Ascending aorta (tissue), 2 donors: ENCODE results near the gene CDH13. TPM values are rescaled to one million over a fixed set of nuclear protein-coding genes. Genes with fewer than 3 reads are reported as not detected.
A peak's percentile ranks its signal among the peaks of the same experiment; 100 is the strongest.

Experiments
- DNase-seq, 2 donors: peaks; one replicate each; pipeline ENCODE4 v3.0.0-alpha.2; 2019; ENCODE audit warnings: low spot score in 2 of 2
- H3K27ac ChIP-seq, 2 donors: fragments of 200-600 bp; sonication (generic); one replicate each; pipeline ENCODE4 v1.5.1; 2016 to 2017; ENCODE audit warnings: mild to moderate bottlenecking in 1 of 2
- H3K27me3 ChIP-seq: fragments of 200-600 bp; sonication (generic); one replicate; pipeline ENCODE4 v1.5.1; 2017
- H3K36me3 ChIP-seq, 2 donors: fragments of 200-600 bp; sonication (generic); one replicate each; pipeline ENCODE4 v1.5.1; 2016
- H3K4me1 ChIP-seq, 2 donors: fragments of 200-600 bp; sonication (generic); one replicate each; pipeline ENCODE4 v1.5.1; 2016 to 2017; ENCODE audit warnings: mild to moderate bottlenecking in 1 of 2
- H3K4me3 ChIP-seq, 2 donors: fragments of 200-600 bp; sonication (generic); one replicate each; pipeline ENCODE4 v1.5.1; 2016 to 2017; ENCODE audit warnings: mild to moderate bottlenecking in 1 of 2
- H3K9me3 ChIP-seq, 2 donors: fragments of 200-600 bp; sonication (generic); one replicate each; pipeline ENCODE4 v1.5.1; 2016
- CTCF ChIP-seq, 3 experiments: fragments of 200-600 bp in 2 of 3; fragments of 450-650 bp in 1 of 3; sonication (generic) in 2 of 3; IDR thresholded peaks; one replicate each; pipeline ENCODE4 v1.5.1; 2016 to 2019; ENCODE audit warnings: antibody characterized with exemption in 3 of 3, mild to moderate bottlenecking in 1 of 3, moderate library complexity in 1 of 3
- intact Hi-C: fragments of 100-400 bp; cut with DNase I; formaldehyde crosslinking; loops from one replicate; pipeline ENCODE4 v1.15.1; 2023
- total RNA-seq: library from RNA; depleted of rRNA; stranded (reverse); fragments of >200 nt; gene quantifications from one replicate; pipeline ENCODE4 v1.1.0, GENCODE V29; 2016

CDH13 gene
- total RNA-seq, 1 donor from 2014 or later: 160 TPM

DNA sequence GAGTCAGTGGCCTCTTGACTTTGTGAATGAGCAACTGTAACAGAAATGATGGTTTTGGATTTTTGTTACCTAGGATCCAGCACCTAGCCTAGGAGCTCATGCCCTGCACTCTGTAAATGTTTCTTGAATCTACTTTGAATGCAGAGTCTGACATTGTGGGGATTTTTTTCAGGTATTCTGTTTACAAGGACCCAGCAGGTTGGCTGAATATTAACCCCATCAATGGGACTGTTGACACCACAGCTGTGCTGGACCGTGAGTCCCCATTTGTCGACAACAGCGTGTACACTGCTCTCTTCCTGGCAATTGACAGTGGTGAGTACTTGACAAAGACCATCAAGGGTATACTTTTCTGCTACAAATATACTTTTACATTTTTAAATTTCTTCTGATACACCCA is 1121.2 kb downstream of the CDH13 start:
- H3K4me1 ChIP-seq: no peaks in the 10 kb centered on the region
- no peaks in the 10 kb centered on the region for H3K9me3 ChIP-seq
- no peaks in the 10 kb centered on the region for H3K27me3 ChIP-seq
- TF ChIP-seq CTCF (IDR thresholded peaks at IDR 0.05): no peak
- intact Hi-C loops: no loop called here
- H3K4me3 ChIP-seq: no peak overlapping the region
- peak in 1 of 2 donors; percentile 3 for DNase-seq
- peaks cover 3 to 15% of the 10 kb centered on the region in 2 donors for H3K36me3 ChIP-seq
- no peak overlapping the region for H3K27ac ChIP-seq

DNA sequence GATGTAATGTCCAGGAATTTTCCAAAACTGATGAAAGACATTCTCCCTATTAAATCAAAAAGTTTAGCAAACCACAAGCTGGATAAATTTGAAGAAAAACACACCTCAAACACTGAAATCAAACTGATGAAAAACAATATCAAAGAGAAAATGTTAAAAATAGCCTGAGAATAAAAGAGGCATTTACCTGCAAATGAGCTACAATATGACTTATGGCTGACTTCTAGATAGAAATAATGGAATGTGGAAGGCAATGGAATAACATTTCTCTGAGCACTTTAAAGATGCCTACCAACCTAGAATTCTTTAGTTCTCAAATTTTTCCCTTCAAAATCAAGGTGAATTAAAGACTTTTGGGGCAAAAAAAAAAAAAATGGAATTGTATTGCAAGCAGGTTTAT is 1128.6 kb downstream of the CDH13 start:
- H3K27me3 ChIP-seq: no peaks in the 10 kb centered on the region
- no peak overlapping the region for H3K4me3 ChIP-seq
- peaks cover 0 to 5% of the 10 kb centered on the region in 2 donors for H3K36me3 ChIP-seq
- no peak for DNase-seq
- intact Hi-C loops: no loop called here
- H3K9me3 ChIP-seq: peaks cover 0 to 10% of the 10 kb centered on the region in 2 donors
- H3K27ac ChIP-seq: no peak overlapping the region
- no peak for TF ChIP-seq CTCF (IDR thresholded peaks at IDR 0.05)
- H3K4me1 ChIP-seq: no peaks in the 10 kb centered on the region

DNA sequence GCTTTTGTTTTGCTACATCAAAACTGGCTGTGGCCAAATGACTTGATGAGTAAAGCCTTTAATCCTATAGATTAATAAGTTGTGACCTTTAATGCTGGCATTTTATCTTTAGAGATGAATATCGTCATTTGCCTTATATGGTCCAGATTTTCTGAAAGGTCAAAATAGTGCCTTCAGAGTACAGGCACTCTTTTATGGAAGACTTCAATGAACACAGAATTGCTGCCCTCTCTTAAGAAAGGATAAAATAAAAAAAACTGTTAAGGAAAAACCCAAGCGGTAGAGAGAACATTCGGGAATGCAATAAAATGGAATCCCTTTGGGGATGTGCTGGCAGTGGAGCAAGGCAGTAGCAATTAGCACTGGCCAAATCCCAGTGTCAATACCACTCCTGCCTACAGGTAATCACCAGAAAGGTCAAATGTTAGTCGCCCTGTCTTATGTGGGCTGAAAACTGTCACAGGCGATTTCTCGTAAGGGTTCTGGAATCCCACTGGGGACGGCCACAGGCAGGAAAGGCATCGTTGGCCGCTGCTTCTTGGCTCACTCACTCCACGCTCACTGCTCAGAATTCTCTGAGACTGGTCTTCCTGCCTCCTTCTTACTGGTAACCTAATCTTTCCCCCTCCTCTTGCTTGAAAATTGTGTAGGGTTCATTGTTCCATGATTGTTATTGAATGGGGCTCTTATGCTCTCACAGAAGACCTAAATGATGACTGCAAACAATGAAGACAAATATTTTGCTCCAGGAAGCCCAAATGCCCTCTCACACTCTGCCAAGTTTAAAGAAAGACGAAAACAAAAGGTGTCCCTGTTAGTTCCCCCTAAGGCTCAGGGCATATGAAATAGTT is 1135.6 kb downstream of the CDH13 start:
- no peaks in the 10 kb centered on the region for H3K36me3 ChIP-seq
- H3K4me3 ChIP-seq: no peak overlapping the region
- H3K27me3 ChIP-seq: no peaks in the 10 kb centered on the region
- no peak for TF ChIP-seq CTCF (IDR thresholded peaks at IDR 0.05)
- DNase-seq: no peak
- H3K27ac ChIP-seq: no peak overlapping the region
- intact Hi-C loops: no loop called here
- H3K4me1 ChIP-seq: no peaks in the 10 kb centered on the region
- H3K9me3 ChIP-seq: no peaks in the 10 kb centered on the region

- Histone ChIP-seq H3K36me3 (no peaks in the 10 kb centered on the region), H3K27ac (no peak overlapping the region), H3K27me3 (no peaks in the 10 kb centered on the region), H3K4me1 (no peaks in the 10 kb centered on the region), H3K9me3 (no peaks in the 10 kb centered on the region), H3K4me3 (no peak overlapping the region)
- no peak for DNase-seq
- intact Hi-C loops: no loop called here
- TF ChIP-seq CTCF (IDR thresholded peaks at IDR 0.05): no peak
Measured at GRCh38 chr16:83762992-83763358, 1136.2 kb downstream of the CDH13 start.

DNA sequence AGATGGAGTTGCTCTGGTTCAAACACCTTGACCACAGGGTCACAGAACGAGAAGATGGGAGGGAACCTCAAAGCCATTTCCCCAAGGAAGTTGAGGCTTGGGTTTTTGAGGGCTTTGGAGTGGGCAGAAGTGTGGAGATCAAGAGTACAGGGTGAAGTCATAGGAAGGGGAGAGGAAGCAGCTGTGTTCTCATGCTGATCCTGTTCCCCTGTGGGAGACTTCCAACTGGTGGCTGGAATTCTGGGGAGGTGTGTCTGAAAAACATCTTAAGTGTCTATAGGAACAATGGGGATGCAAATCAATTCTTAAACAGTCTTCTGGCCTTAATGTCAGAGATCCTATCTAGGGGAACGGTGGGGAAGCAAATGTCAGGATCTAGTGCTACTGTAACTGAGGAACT is 1142.2 kb downstream of the CDH13 start:
- no peak overlapping the region for H3K4me3 ChIP-seq
- no peaks in the 10 kb centered on the region for H3K27me3 ChIP-seq
- no peaks in the 10 kb centered on the region for H3K36me3 ChIP-seq
- no peaks in the 10 kb centered on the region for H3K9me3 ChIP-seq
- H3K27ac ChIP-seq: no peak overlapping the region
- intact Hi-C loops: no loop called here
- H3K4me1 ChIP-seq: peaks cover 0 to 3% of the 10 kb centered on the region in 2 donors
- DNase-seq: no peak
- no peak for TF ChIP-seq CTCF (IDR thresholded peaks at IDR 0.05)
